ENCODE measurements around the gene FASTKD1.

- TF ChIP-seq REST (IDR thresholded peaks at IDR 0.05; ENCODE audit: insufficient read depth in 1 of 2, low read depth in 2 of 2, low read length in 2 of 2) (no peak), POLR2AphosphoS5 (IDR thresholded peaks at IDR 0.05; ENCODE audit: low read depth, low read length) (no peak), SIN3A (IDR thresholded peaks at IDR 0.05; ENCODE audit: borderline replicate concordance, insufficient read depth, low read length) (no peak)
Measured at GRCh38 chr2:169509955-169510354, 63.7 kb downstream of the FASTKD1 start.

Measured in PFSK-1 (cell line).